Measurements from ENCODE around the gene DEUP1. TPM values are rescaled to one million over a fixed set of nuclear protein-coding genes. Genes with fewer than 3 reads are reported as not detected.

DEUP1 gene
- total and polyA plus RNA-seq, 2 donors (not counting 1 experiment from before 2014, with no cell fraction given): not detected

DNA sequence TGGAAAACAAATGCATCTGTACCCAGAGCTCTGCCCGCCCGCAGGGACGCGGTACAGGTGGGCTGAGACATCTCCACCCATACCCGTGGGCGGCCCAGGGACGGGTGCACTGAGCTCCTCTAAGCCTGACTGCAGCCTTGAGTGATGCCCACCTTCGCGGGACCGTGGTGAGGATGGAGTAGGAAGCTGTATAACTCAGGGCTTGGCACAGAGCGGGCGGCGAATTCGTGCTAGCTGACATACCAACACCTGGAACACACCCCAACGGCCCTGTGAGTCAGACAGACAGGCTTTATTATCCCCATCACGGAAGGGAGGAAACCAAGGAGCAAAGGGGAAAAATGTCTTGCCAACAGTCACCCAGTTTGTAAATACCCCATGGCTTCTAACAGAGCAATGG lies 150.7 kb downstream of the DEUP1 start:
- no peak overlapping the region for H3K9ac ChIP-seq (ENCODE audit: insufficient read depth, low read length)
- no peaks in the 10 kb centered on the region for H3K9me3 ChIP-seq (ENCODE audit: control insufficient read depth, insufficient read depth, low read depth, low read length)
- no peaks in the 10 kb centered on the region for H3K36me3 ChIP-seq (ENCODE audit: control insufficient read depth, insufficient read depth, low read length)
- TF ChIP-seq EZH2 (IDR thresholded peaks at IDR 0.05; ENCODE audit: low read length, missing control alignments) (no peak), CTCF (conservative IDR thresholded peaks at IDR 0.05 in 1 of 2, IDR thresholded peaks at IDR 0.05 in 1 of 2; ENCODE audit: low read depth in 1 of 2, low read length in 2 of 2) (no peak)
- no peaks in the 10 kb centered on the region for H3K79me2 ChIP-seq (ENCODE audit: control insufficient read depth, insufficient read depth, low read length)
- no peak overlapping the region for H3K27ac ChIP-seq (ENCODE audit: insufficient read depth, low read length)
- no peaks in the 10 kb centered on the region for H4K20me1 ChIP-seq (ENCODE audit: control insufficient read depth, extremely low read depth, insufficient read depth, low read length)
- no peaks in the 10 kb centered on the region for H3K27me3 ChIP-seq (ENCODE audit: control insufficient read depth, insufficient read depth, low read length)
- no peak overlapping the region for H3K4me3 ChIP-seq (replicated peaks in 1 of 4; ENCODE audit: control extremely low read depth in 1 of 4, insufficient read depth in 1 of 4, low read depth in 3 of 4, low read length in 4 of 4)
- H3K4me1 ChIP-seq (ENCODE audit: control insufficient read depth, extremely low read depth, insufficient read depth, low read length): no peaks in the 10 kb centered on the region
- H2AFZ ChIP-seq (ENCODE audit: low read length): no peak overlapping the region
- H3K4me2 ChIP-seq (ENCODE audit: extremely low read depth, insufficient read depth, low read length): no peak overlapping the region
- no peak for DNase-seq (ENCODE audit: low read depth in 2 of 2)

DNA sequence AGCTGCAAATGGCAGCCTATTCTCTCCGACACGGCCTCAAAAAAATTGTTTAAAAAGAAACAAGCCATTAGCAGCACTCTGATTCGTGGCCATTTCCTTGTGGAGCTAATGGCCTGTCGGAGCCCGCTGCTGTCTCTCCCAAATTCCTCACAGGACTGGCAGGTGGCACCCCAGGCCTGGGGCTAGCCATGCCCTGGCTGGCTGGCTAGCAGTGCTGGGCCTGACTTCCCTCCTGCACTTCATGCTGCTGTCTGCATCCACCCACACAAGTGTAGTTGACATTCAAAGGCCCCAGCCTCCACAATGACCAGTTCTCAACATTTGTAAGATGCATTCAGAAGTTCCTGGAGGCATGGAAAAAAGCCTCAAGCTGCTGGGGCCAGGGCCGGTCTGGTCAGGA lies 151.2 kb downstream of the DEUP1 start:
- Histone ChIP-seq H3K36me3 (ENCODE audit: control insufficient read depth, insufficient read depth, low read length) (no peaks in the 10 kb centered on the region), H3K27ac (ENCODE audit: insufficient read depth, low read length) (no peak overlapping the region), H3K4me3 (replicated peaks in 1 of 4; ENCODE audit: control extremely low read depth in 1 of 4, insufficient read depth in 1 of 4, low read depth in 3 of 4, low read length in 4 of 4) (no peak overlapping the region), H3K79me2 (ENCODE audit: control insufficient read depth, insufficient read depth, low read length) (no peaks in the 10 kb centered on the region), H3K27me3 (ENCODE audit: control insufficient read depth, insufficient read depth, low read length) (no peaks in the 10 kb centered on the region), H2AFZ (ENCODE audit: low read length) (no peak overlapping the region), H3K4me2 (ENCODE audit: extremely low read depth, insufficient read depth, low read length) (no peak overlapping the region), H3K9me3 (ENCODE audit: control insufficient read depth, insufficient read depth, low read depth, low read length) (no peaks in the 10 kb centered on the region), H3K4me1 (ENCODE audit: control insufficient read depth, extremely low read depth, insufficient read depth, low read length) (no peaks in the 10 kb centered on the region), H4K20me1 (ENCODE audit: control insufficient read depth, extremely low read depth, insufficient read depth, low read length) (no peaks in the 10 kb centered on the region), H3K9ac (ENCODE audit: insufficient read depth, low read length) (no peak overlapping the region)
- TF ChIP-seq EZH2 (IDR thresholded peaks at IDR 0.05; ENCODE audit: low read length, missing control alignments) (no peak), CTCF (conservative IDR thresholded peaks at IDR 0.05 in 1 of 2, IDR thresholded peaks at IDR 0.05 in 1 of 2; ENCODE audit: low read depth in 1 of 2, low read length in 2 of 2) (no peak)
- no peak for DNase-seq (ENCODE audit: low read depth in 2 of 2)

GRCh38 chr11:93482556-93482955 lies 152.0 kb downstream of the DEUP1 start:
- no peak overlapping the region for H3K4me3 ChIP-seq (replicated peaks in 1 of 4; ENCODE audit: control extremely low read depth in 1 of 4, insufficient read depth in 1 of 4, low read depth in 3 of 4, low read length in 4 of 4)
- no peaks in the 10 kb centered on the region for H3K36me3 ChIP-seq (ENCODE audit: control insufficient read depth, insufficient read depth, low read length)
- H3K4me1 ChIP-seq (ENCODE audit: control insufficient read depth, extremely low read depth, insufficient read depth, low read length): no peaks in the 10 kb centered on the region
- no peak overlapping the region for H3K27ac ChIP-seq (ENCODE audit: insufficient read depth, low read length)
- H2AFZ ChIP-seq (ENCODE audit: low read length): no peak overlapping the region
- no peaks in the 10 kb centered on the region for H3K9me3 ChIP-seq (ENCODE audit: control insufficient read depth, insufficient read depth, low read depth, low read length)
- TF ChIP-seq CTCF (conservative IDR thresholded peaks at IDR 0.05 in 1 of 2, IDR thresholded peaks at IDR 0.05 in 1 of 2; ENCODE audit: low read depth in 1 of 2, low read length in 2 of 2) (no peak), EZH2 (IDR thresholded peaks at IDR 0.05; ENCODE audit: low read length, missing control alignments) (no peak)
- no peaks in the 10 kb centered on the region for H4K20me1 ChIP-seq (ENCODE audit: control insufficient read depth, extremely low read depth, insufficient read depth, low read length)
- H3K79me2 ChIP-seq (ENCODE audit: control insufficient read depth, insufficient read depth, low read length): no peaks in the 10 kb centered on the region
- H3K27me3 ChIP-seq (ENCODE audit: control insufficient read depth, insufficient read depth, low read length): no peaks in the 10 kb centered on the region
- H3K9ac ChIP-seq (ENCODE audit: insufficient read depth, low read length): no peak overlapping the region
- DNase-seq (ENCODE audit: low read depth in 2 of 2): no peak
- H3K4me2 ChIP-seq (ENCODE audit: extremely low read depth, insufficient read depth, low read length): no peak overlapping the region
